Ramos (cell line): Measurements from ENCODE around the gene PRR22.

ENCODE experiments used
- in situ Hi-C: fragments of 300-500 bp; cut with MboI; formaldehyde crosslinking; loops from one replicate; pipeline ENCODE4 v1.14.3; 2022; ENCODE audit warnings: low sequenced_read_pairs; ENCODE audit not compliant: unreplicated experiment

The PRR22 gene

GRCh38 chr19:5784581-5785147, at the start of gene PRR22:
Gene PRR22, minus strand, starts transcription at chr19:5784746. Its CDS starts 86 bp downstream, at chr19:5784660.
- in situ Hi-C loops, result no loop called here

GRCh38 chr19:5832527-5833216, 48.1 kb upstream of the PRR22 start:
- in situ Hi-C loops, result no loop called here

- in situ Hi-C loops, result no loop called here
Measured at GRCh38 chr19:5832061-5832460, 47.5 kb upstream of the PRR22 start.

- in situ Hi-C loops, result no loop called here
Measured at GRCh38 chr19:5831159-5831558, 46.6 kb upstream of the PRR22 start.

GRCh38 chr19:5829567-5830310, 45.2 kb upstream of the PRR22 start:
- in situ Hi-C loops, result no loop called here

GRCh38 chr19:5828661-5829566, 44.4 kb upstream of the PRR22 start:
- in situ Hi-C loops, result no loop called here

- in situ Hi-C loops, result no loop called here
Measured at GRCh38 chr19:5827891-5828660, 43.5 kb upstream of the PRR22 start.

- in situ Hi-C loops, result no loop called here
Measured at GRCh38 chr19:5827342-5827890, 42.9 kb upstream of the PRR22 start.

GRCh38 chr19:5826531-5827341, 42.2 kb upstream of the PRR22 start:
- in situ Hi-C loops, result no loop called here

- in situ Hi-C loops, result no loop called here
Measured at GRCh38 chr19:5825178-5825577, 40.6 kb upstream of the PRR22 start.

- in situ Hi-C loops, result no loop called here
Measured at GRCh38 chr19:5824751-5825150, 40.2 kb upstream of the PRR22 start.

GRCh38 chr19:5823579-5824281, 39.2 kb upstream of the PRR22 start:
- in situ Hi-C loops, result no loop called here

GRCh38 chr19:5822181-5822844, 37.8 kb upstream of the PRR22 start:
- in situ Hi-C loops, result no loop called here

GRCh38 chr19:5821521-5822180, 37.1 kb upstream of the PRR22 start:
- in situ Hi-C loops, result no loop called here

GRCh38 chr19:5820785-5821184, 36.2 kb upstream of the PRR22 start:
- in situ Hi-C loops, result no loop called here

GRCh38 chr19:5818594-5818993, 34.0 kb upstream of the PRR22 start:
- in situ Hi-C loops, result no loop called here

GRCh38 chr19:5817218-5817617, 32.7 kb upstream of the PRR22 start:
- in situ Hi-C loops, result no loop called here
